Loucy (cell line): ENCODE measurements around the gene GCAT.

Experiments used
- H2AFZ ChIP-seq: fragments of 200-600 bp; sonication (generic); 2 replicates; pipeline ENCODE4 v1.6.0; 2016; ENCODE audit warnings: antibody characterized with exemption, mild to moderate bottlenecking, low read length, moderate library complexity
- H3F3A ChIP-seq: fragments of 200-600 bp; 2 replicates; pipeline ENCODE4 v1.6.0; 2016; ENCODE audit warnings: antibody characterized with exemption, low read depth, mild to moderate bottlenecking
- H3K27me3 ChIP-seq: fragments of 200-600 bp; sonication (generic); 2 replicates; pipeline ENCODE4 v1.6.1; 2014; ENCODE audit warnings: low read length, mild to moderate bottlenecking; ENCODE audit not compliant: insufficient read depth, poor library complexity, severe bottlenecking
- H3K36me3 ChIP-seq: fragments of 200-600 bp; sonication (generic); 2 replicates; pipeline ENCODE4 v1.6.1; 2016; ENCODE audit warnings: low read length; ENCODE audit not compliant: insufficient read depth
- H3K4me1 ChIP-seq: fragments of 200-600 bp; sonication (generic); 2 replicates; pipeline ENCODE4 v1.5.1; 2014; ENCODE audit warnings: low read length, mild to moderate bottlenecking; ENCODE audit not compliant: insufficient read depth, poor library complexity, severe bottlenecking
- H3K4me2 ChIP-seq: fragments of 200-600 bp; sonication (generic); 2 replicates; pipeline ENCODE4 v1.6.0; 2014; ENCODE audit warnings: antibody characterized with exemption, low read length, low read depth, mild to moderate bottlenecking; ENCODE audit not compliant: poor library complexity, severe bottlenecking
- H3K4me3 ChIP-seq: fragments of 200-600 bp; sonication (generic); 2 replicates; pipeline ENCODE4 v1.5.1; 2014; ENCODE audit warnings: low read length, mild to moderate bottlenecking, mixed read lengths; ENCODE audit not compliant: poor library complexity, severe bottlenecking
- H3K79me2 ChIP-seq: fragments of 200-600 bp; sonication (generic); 2 replicates; pipeline ENCODE4 v1.6.1; 2014; ENCODE audit warnings: low read length; ENCODE audit not compliant: insufficient read depth
- H3K9ac ChIP-seq: fragments of 200-600 bp; sonication (generic); 2 replicates; pipeline ENCODE4 v1.6.0; 2014; ENCODE audit warnings: mild to moderate bottlenecking, low read depth, low read length, moderate library complexity; ENCODE audit not compliant: poor library complexity, severe bottlenecking
- H3K9me2 ChIP-seq: fragments of 200-600 bp; sonication (generic); replicated peaks from 2 replicates; pipeline ENCODE4 v1.6.1; 2016; ENCODE audit warnings: low read depth, low read length, mixed read lengths
- H3K9me3 ChIP-seq: fragments of 200-600 bp; sonication (generic); 2 replicates; pipeline ENCODE4 v1.6.1; 2014; ENCODE audit warnings: mild to moderate bottlenecking, antibody characterized with exemption, low read length, low read depth; ENCODE audit not compliant: insufficient read depth
- H4K20me1 ChIP-seq: fragments of 200-600 bp; sonication (generic); 2 replicates; pipeline ENCODE4 v1.6.0; 2014; ENCODE audit warnings: antibody characterized with exemption, low read length, mild to moderate bottlenecking; ENCODE audit not compliant: insufficient read depth, poor library complexity, severe bottlenecking
- CTCF ChIP-seq: fragments of 200-600 bp; sonication (generic); conservative IDR thresholded peaks from 2 replicates; pipeline ENCODE4 v1.5.1; 2014; ENCODE audit warnings: mild to moderate bottlenecking, antibody characterized with exemption, low read length
- EZH2phosphoT487 ChIP-seq: fragments of 200-600 bp; IDR thresholded peaks from 2 replicates; pipeline ENCODE4 v1.6.1; 2018; ENCODE audit warnings: antibody characterized with exemption, mild to moderate bottlenecking, moderate library complexity, borderline replicate concordance

The GCAT gene

DNA sequence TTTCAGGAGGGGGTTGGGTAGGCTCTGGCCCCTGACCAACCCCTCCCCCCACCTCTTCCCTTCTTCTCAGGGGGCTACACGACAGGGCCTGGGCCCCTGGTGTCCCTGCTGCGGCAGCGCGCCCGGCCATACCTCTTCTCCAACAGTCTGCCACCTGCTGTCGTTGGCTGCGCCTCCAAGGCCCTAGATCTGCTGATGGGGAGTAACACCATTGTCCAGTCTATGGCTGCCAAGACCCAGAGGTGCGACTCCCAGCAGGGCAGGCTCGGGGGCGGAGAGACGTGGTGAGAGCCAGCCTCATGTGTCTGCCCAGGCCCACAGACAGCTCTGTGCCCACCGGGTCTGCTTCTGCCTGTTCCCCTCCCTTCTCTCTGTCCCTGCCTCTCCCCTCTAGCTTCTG is 7.9 kb downstream of the GCAT start:
- Histone ChIP-seq H4K20me1 (no peaks in the 10 kb centered on the region), H3F3A (no peaks in the 10 kb centered on the region), H3K4me3 (no peak overlapping the region), H2AFZ (no peak overlapping the region), H3K9me2 (no peaks in the 10 kb centered on the region), H3K27me3 (no peaks in the 10 kb centered on the region), H3K4me2 (no peak overlapping the region), H3K36me3 (no peaks in the 10 kb centered on the region), H3K79me2 (no peaks in the 10 kb centered on the region), H3K9me3 (no peaks in the 10 kb centered on the region), H3K9ac (no peak overlapping the region), H3K4me1 (no peaks in the 10 kb centered on the region)
- TF ChIP-seq CTCF, result no peak
- TF ChIP-seq EZH2phosphoT487, result no peak

GRCh38 chr22:37816543-37817180 is 8.9 kb downstream of the GCAT start:
- H3K36me3 ChIP-seq, result no peaks in the 10 kb centered on the region

GRCh38 chr22:37817705-37818408 is 10.1 kb downstream of the GCAT start:
- no peaks in the 10 kb centered on the region for H3K9me2 ChIP-seq
- H3K4me3 ChIP-seq, result no peak overlapping the region
- H3K4me1 ChIP-seq, result no peaks in the 10 kb centered on the region
- H2AFZ ChIP-seq, result no peak overlapping the region
- H3K36me3 ChIP-seq, result no peaks in the 10 kb centered on the region
- H3K79me2 ChIP-seq, result no peaks in the 10 kb centered on the region
- H4K20me1 ChIP-seq, result no peaks in the 10 kb centered on the region
- TF ChIP-seq CTCF, result peak; percentile 81
- TF ChIP-seq EZH2phosphoT487, result no peak
- no peaks in the 10 kb centered on the region for H3K27me3 ChIP-seq
- no peaks in the 10 kb centered on the region for H3K9me3 ChIP-seq
- no peaks in the 10 kb centered on the region for H3F3A ChIP-seq
- no peak overlapping the region for H3K9ac ChIP-seq
- no peak overlapping the region for H3K4me2 ChIP-seq

More at GRCh38 chr22:37816543-37817180, 8.9 kb downstream of the GCAT start:
- H3K27me3 ChIP-seq, result no peaks in the 10 kb centered on the region
- H3F3A ChIP-seq, result no peaks in the 10 kb centered on the region
- H2AFZ ChIP-seq, result no peak overlapping the region
- TF ChIP-seq EZH2phosphoT487 (no peak), CTCF (no peak)
- no peaks in the 10 kb centered on the region for H4K20me1 ChIP-seq
- H3K9me2 ChIP-seq, result no peaks in the 10 kb centered on the region
- no peaks in the 10 kb centered on the region for H3K9me3 ChIP-seq
- no peak overlapping the region for H3K4me3 ChIP-seq
- no peaks in the 10 kb centered on the region for H3K4me1 ChIP-seq
- H3K9ac ChIP-seq, result no peak overlapping the region
- H3K4me2 ChIP-seq, result no peak overlapping the region
- no peaks in the 10 kb centered on the region for H3K79me2 ChIP-seq
